ENCODE data around the gene JUNB.

JUNB gene

GRCh38 chr19:12759686-12760085 is 31.6 kb upstream of the JUNB start:
- no peaks in the 10 kb centered on the region for H3K9me3 ChIP-seq (ENCODE audit: control insufficient read depth, low read length)
- H3K27me3 ChIP-seq (ENCODE audit: control insufficient read depth, insufficient read depth, low read length), result no peaks in the 10 kb centered on the region
- peaks cover 10% of the 10 kb centered on the region for H3K4me1 ChIP-seq (ENCODE audit: control insufficient read depth, insufficient read depth, low read length)
- no peak overlapping the region for H3K4me3 ChIP-seq (ENCODE audit: low read length)
- no peak overlapping the region for H3K9ac ChIP-seq (ENCODE audit: low read length)
- no peaks in the 10 kb centered on the region for H3K36me3 ChIP-seq (ENCODE audit: control insufficient read depth, insufficient read depth, low read length)

- Histone ChIP-seq H3K4me3 (ENCODE audit: low read length) (no peak overlapping the region), H3K9ac (ENCODE audit: low read length) (no peak overlapping the region)
These were observed 28.2 kb upstream of the JUNB start for GRCh38 chr19:12763100-12763499.

DNA sequence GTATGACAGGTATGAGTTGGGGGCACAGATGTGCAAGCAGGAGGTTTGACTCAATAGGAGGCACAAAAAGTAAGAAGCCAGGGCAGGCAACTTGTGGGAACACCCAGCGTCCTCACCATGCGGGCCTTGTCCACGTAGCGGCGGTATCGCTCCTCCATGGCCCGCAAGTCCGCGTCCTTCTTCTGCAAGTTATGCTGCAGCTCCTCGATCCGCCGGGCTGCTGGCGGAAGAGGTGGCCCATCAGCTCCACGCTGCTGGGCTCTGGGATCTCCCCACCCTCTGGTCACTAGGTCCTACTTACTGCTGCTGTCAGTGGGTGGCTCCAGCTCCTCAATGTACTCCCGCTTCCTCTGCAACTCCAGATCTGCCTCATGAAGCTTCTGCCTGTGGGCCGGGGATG is 26.6 kb upstream of the JUNB start:
- Histone ChIP-seq H3K4me3 (ENCODE audit: low read length) (no peak overlapping the region), H3K4me1 (ENCODE audit: control insufficient read depth, insufficient read depth, low read length) (no peaks in the 10 kb centered on the region), H3K9me3 (ENCODE audit: control insufficient read depth, low read length) (no peaks in the 10 kb centered on the region), H3K27me3 (ENCODE audit: control insufficient read depth, insufficient read depth, low read length) (no peaks in the 10 kb centered on the region), H3K36me3 (ENCODE audit: control insufficient read depth, insufficient read depth, low read length) (no peaks in the 10 kb centered on the region), H3K9ac (ENCODE audit: low read length) (no peak overlapping the region)

More at GRCh38 chr19:12763100-12763499, 28.2 kb upstream of the JUNB start:
- Histone ChIP-seq H3K36me3 (ENCODE audit: control insufficient read depth, insufficient read depth, low read length) (no peaks in the 10 kb centered on the region), H3K4me1 (ENCODE audit: control insufficient read depth, insufficient read depth, low read length) (peaks cover under 1% of the 10 kb centered on the region), H3K9me3 (ENCODE audit: control insufficient read depth, low read length) (no peaks in the 10 kb centered on the region), H3K27me3 (ENCODE audit: control insufficient read depth, insufficient read depth, low read length) (no peaks in the 10 kb centered on the region)

DNA sequence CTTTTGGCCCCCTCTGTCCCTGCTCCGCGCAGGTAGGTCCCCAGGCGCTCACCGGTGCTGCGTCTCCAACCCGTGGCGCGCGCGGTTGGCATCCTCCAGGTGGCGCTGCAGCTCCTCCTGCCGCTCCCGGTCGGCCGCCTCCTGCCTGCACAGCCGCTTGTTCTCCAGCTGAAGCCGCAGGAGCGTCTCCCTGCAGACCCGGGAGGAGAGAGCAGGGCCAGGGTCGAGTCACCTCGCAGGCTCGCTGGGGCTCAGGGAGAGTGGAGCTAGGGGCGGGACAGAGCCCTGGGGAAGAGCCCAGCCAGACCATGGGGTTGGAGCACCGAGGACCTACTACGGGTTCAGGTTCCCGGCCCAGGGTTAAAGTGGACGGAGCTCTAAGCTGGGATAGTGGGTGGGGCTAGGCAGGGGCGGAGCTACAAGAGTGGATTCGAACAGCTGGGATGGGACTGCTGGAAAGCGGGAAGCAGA is 25.2 kb upstream of the JUNB start:
- H3K36me3 ChIP-seq (ENCODE audit: control insufficient read depth, insufficient read depth, low read length), result no peaks in the 10 kb centered on the region
- no peak overlapping the region for H3K4me3 ChIP-seq (ENCODE audit: low read length)
- no peak overlapping the region for H3K9ac ChIP-seq (ENCODE audit: low read length)

DNA sequence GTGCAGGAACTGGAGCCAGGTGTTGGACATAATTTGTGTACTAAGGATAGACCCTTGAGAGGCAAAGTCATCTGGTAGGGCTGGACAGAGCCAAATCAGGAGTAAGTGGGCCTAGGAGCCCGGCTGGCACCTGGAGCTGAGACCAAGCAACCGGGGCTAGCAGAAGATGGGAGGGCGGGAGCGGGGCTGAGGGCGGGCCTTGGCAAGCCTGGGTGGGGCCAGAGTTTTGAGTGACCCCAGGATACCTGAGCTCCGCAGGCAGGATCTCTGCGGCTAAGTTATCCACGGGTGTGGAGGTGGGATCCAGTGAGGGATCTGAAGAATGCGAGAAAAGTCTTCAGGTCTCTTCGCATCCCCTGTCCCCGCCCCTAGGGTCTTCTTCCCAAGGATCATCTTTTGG is 24.1 kb upstream of the JUNB start:
- Histone ChIP-seq H3K9me3 (ENCODE audit: control insufficient read depth, low read length) (no peaks in the 10 kb centered on the region), H3K4me1 (ENCODE audit: control insufficient read depth, insufficient read depth, low read length) (peaks cover 2% of the 10 kb centered on the region), H3K27me3 (ENCODE audit: control insufficient read depth, insufficient read depth, low read length) (no peaks in the 10 kb centered on the region), H3K36me3 (ENCODE audit: control insufficient read depth, insufficient read depth, low read length) (no peaks in the 10 kb centered on the region), H3K9ac (ENCODE audit: low read length) (no peak overlapping the region), H3K4me3 (ENCODE audit: low read length) (no peak overlapping the region)

More for the DNA sequence above, 25.2 kb upstream of the JUNB start:
- H3K9me3 ChIP-seq (ENCODE audit: control insufficient read depth, low read length), result no peaks in the 10 kb centered on the region
- no peaks in the 10 kb centered on the region for H3K27me3 ChIP-seq (ENCODE audit: control insufficient read depth, insufficient read depth, low read length)
- no peaks in the 10 kb centered on the region for H3K4me1 ChIP-seq (ENCODE audit: control insufficient read depth, insufficient read depth, low read length)

GRCh38 chr19:12767666-12768065 is 23.6 kb upstream of the JUNB start:
- no peak overlapping the region for H3K4me3 ChIP-seq (ENCODE audit: low read length)
- H3K9me3 ChIP-seq (ENCODE audit: control insufficient read depth, low read length), result no peaks in the 10 kb centered on the region
- H3K36me3 ChIP-seq (ENCODE audit: control insufficient read depth, insufficient read depth, low read length), result no peaks in the 10 kb centered on the region
- no peak overlapping the region for H3K9ac ChIP-seq (ENCODE audit: low read length)
- H3K27me3 ChIP-seq (ENCODE audit: control insufficient read depth, insufficient read depth, low read length), result no peaks in the 10 kb centered on the region
- peaks cover 5% of the 10 kb centered on the region for H3K4me1 ChIP-seq (ENCODE audit: control insufficient read depth, insufficient read depth, low read length)

DNA sequence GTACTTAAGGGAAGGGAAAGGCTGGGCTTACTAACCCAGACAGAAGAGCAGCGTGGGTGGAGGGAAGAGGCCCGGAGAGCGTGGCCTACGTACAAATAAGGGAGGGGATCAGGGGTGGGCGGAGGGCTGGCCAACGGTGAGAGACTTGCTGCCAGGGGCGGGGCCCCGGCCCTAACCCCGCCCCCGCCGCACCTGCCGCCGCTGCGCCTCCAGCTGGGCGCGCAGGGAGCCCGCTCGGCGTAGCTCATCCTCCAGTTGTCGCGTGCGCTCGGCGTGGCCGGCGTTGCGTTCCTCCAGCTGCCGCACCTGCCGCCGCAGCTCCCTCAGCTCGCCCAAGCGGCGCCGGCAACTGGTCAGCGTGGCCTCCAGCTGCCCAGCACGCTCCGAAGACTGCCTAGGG is 21.6 kb upstream of the JUNB start:
- Histone ChIP-seq H3K36me3 (ENCODE audit: control insufficient read depth, insufficient read depth, low read length) (no peaks in the 10 kb centered on the region), H3K27me3 (ENCODE audit: control insufficient read depth, insufficient read depth, low read length) (no peaks in the 10 kb centered on the region), H3K4me3 (ENCODE audit: low read length) (no peak overlapping the region), H3K9ac (ENCODE audit: low read length) (no peak overlapping the region), H3K4me1 (ENCODE audit: control insufficient read depth, insufficient read depth, low read length) (peaks cover 10% of the 10 kb centered on the region), H3K9me3 (ENCODE audit: control insufficient read depth, low read length) (no peaks in the 10 kb centered on the region)

DNA sequence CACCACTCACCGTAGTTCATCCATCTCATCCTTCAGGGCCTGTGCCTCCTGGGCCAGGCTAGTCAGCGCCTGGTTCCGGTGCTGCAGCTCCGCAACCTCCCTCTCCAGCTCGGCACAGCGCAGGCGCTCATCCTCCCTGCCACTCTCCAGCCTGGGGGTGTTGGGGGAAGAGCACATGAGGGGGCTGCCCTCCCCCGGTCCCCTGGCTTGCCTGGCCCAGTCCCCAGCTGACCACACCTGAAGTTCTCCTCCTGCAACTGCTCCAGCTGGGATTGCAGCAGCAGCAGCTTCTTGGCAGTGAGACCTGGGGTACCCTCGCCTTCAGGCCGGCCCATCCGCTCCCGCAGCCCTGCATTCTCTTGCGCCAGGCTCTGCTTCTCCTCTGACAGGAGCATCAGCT is 20.4 kb upstream of the JUNB start:
- no peaks in the 10 kb centered on the region for H3K9me3 ChIP-seq (ENCODE audit: control insufficient read depth, low read length)

DNA sequence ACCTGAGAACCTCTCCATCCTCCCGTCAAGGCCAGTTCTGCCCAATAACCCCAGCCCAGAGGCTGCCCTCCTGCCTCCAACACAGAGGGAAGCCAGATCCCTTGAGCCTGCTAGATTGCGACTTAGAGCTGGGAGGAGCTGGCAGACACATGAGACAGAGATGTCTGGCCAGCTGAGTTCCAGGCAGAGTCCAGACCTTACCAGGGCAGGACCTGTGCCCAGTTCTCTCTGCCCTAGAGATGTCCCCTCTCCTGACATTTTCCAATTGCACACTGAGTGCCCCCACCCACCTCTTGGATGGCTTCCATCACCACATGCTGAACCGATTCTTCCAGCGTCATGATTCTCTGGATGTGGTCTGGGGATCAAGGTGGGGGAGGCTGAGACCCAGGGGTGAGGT is 19.0 kb upstream of the JUNB start:
- peaks cover 14% of the 10 kb centered on the region for H3K4me1 ChIP-seq (ENCODE audit: control insufficient read depth, insufficient read depth, low read length)
- H3K9me3 ChIP-seq (ENCODE audit: control insufficient read depth, low read length), result no peaks in the 10 kb centered on the region
- H3K9ac ChIP-seq (ENCODE audit: low read length), result no peak overlapping the region
- no peak overlapping the region for H3K4me3 ChIP-seq (ENCODE audit: low read length)
- no peaks in the 10 kb centered on the region for H3K36me3 ChIP-seq (ENCODE audit: control insufficient read depth, insufficient read depth, low read length)
- no peaks in the 10 kb centered on the region for H3K27me3 ChIP-seq (ENCODE audit: control insufficient read depth, insufficient read depth, low read length)

More for the DNA sequence above, 20.4 kb upstream of the JUNB start:
- Histone ChIP-seq H3K36me3 (ENCODE audit: control insufficient read depth, insufficient read depth, low read length) (no peaks in the 10 kb centered on the region), H3K4me3 (ENCODE audit: low read length) (no peak overlapping the region), H3K9ac (ENCODE audit: low read length) (no peak overlapping the region), H3K4me1 (ENCODE audit: control insufficient read depth, insufficient read depth, low read length) (peaks cover 12% of the 10 kb centered on the region), H3K27me3 (ENCODE audit: control insufficient read depth, insufficient read depth, low read length) (no peaks in the 10 kb centered on the region)

DNA sequence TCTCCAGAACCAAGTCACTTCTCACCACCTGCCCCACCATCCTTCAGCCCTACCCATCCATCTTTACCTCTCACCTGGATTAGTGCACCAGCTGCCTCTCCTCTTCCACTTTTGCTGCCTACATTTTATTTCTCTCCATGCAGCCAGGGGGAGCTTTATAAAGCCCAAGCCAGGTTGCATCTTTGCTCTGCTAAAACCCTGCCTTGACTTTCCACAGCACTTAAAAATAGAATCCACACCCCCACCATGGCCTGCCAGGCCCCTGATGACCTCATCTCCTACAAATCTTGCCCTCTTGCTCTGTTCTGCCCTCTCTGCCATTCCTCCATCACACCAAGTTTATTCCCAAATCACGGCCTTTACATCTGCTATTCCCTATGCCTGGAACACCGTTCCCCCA is 17.7 kb upstream of the JUNB start:
- Histone ChIP-seq H3K9me3 (ENCODE audit: control insufficient read depth, low read length) (no peaks in the 10 kb centered on the region), H3K4me3 (ENCODE audit: low read length) (no peak overlapping the region), H3K36me3 (ENCODE audit: control insufficient read depth, insufficient read depth, low read length) (no peaks in the 10 kb centered on the region), H3K27me3 (ENCODE audit: control insufficient read depth, insufficient read depth, low read length) (no peaks in the 10 kb centered on the region), H3K9ac (ENCODE audit: low read length) (no peak overlapping the region), H3K4me1 (ENCODE audit: control insufficient read depth, insufficient read depth, low read length) (peaks cover 22% of the 10 kb centered on the region)

DNA sequence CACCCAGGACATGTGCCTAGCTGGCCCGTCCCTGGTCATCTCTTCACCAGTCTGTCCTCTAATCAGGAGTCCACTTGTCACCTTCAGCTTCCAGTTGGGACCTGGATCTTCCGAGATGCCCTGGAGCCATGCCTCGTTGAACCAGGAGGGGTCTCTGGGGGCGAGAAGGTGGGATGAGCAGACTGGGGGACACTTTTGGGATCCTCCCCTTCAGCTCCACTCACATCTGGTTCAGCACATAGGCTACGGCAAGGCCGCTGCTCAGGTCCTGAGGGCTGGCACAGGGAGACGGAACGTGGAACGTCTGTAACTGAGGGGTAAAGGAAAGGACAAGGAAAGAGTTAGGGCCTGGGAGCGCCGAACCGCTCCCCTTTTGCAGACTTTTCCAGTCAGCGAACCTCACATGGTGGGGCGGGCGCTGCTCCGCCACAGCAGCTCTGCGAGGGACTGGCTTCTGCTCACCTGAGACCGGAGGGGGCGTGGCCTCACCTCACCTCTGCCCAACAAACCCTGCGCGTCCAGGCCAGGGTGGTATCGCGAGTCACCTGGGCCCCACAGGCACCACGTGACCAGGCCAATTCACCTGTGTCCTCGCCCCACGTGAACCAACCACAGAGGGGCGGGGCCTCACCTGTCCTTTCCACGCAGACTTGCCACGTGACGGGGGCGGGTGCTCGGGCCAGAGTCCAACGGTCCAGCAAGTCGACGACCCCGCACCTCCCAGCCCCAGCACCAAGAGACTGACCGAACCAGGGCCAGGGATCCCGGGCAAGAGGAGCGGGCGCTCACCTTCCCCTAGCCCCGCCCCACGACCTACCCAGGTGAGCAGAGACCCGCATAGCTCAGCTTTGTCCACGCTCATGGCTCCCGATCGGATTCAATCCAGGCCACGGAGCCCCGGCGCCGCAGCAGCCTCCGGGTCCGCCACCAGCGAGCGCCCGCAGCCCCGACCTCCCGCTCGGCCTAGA is 16.4 kb upstream of the JUNB start, which contains the start of gene HOOK2:
HOOK2 (minus strand) TSS at position 965 of the 968 bp plus-strand sequence; CDS start at position 862, 103 bp downstream.
- H3K9ac ChIP-seq (ENCODE audit: low read length), result peak within 1 kb of the TSS; percentile 72
- peak within 1 kb of the TSS; percentile 20 for H3K4me3 ChIP-seq (ENCODE audit: low read length)
- H3K4me1 ChIP-seq (ENCODE audit: control insufficient read depth, insufficient read depth, low read length), result peaks cover 35% of the 10 kb centered on the region
- no peaks in the 10 kb centered on the region for H3K27me3 ChIP-seq (ENCODE audit: control insufficient read depth, insufficient read depth, low read length)
- H3K36me3 ChIP-seq (ENCODE audit: control insufficient read depth, insufficient read depth, low read length), result no peaks in the 10 kb centered on the region
- no peaks in the 10 kb centered on the region for H3K9me3 ChIP-seq (ENCODE audit: control insufficient read depth, low read length)

GRCh38 chr19:12777217-12778016 is 13.9 kb upstream of the JUNB start:
- H3K27me3 ChIP-seq (ENCODE audit: control insufficient read depth, insufficient read depth, low read length), result no peaks in the 10 kb centered on the region
- peak overlapping the region; percentile 84 for H3K4me3 ChIP-seq (ENCODE audit: low read length)
- H3K9me3 ChIP-seq (ENCODE audit: control insufficient read depth, low read length), result no peaks in the 10 kb centered on the region
- H3K36me3 ChIP-seq (ENCODE audit: control insufficient read depth, insufficient read depth, low read length), result no peaks in the 10 kb centered on the region
- peaks cover 40% of the 10 kb centered on the region for H3K4me1 ChIP-seq (ENCODE audit: control insufficient read depth, insufficient read depth, low read length)
- H3K9ac ChIP-seq (ENCODE audit: low read length), result peak overlapping the region; percentile 87

Data from mucosa of stomach (tissue), 1 donor.